ENCODE measurements around the gene TPST2.

DNA sequence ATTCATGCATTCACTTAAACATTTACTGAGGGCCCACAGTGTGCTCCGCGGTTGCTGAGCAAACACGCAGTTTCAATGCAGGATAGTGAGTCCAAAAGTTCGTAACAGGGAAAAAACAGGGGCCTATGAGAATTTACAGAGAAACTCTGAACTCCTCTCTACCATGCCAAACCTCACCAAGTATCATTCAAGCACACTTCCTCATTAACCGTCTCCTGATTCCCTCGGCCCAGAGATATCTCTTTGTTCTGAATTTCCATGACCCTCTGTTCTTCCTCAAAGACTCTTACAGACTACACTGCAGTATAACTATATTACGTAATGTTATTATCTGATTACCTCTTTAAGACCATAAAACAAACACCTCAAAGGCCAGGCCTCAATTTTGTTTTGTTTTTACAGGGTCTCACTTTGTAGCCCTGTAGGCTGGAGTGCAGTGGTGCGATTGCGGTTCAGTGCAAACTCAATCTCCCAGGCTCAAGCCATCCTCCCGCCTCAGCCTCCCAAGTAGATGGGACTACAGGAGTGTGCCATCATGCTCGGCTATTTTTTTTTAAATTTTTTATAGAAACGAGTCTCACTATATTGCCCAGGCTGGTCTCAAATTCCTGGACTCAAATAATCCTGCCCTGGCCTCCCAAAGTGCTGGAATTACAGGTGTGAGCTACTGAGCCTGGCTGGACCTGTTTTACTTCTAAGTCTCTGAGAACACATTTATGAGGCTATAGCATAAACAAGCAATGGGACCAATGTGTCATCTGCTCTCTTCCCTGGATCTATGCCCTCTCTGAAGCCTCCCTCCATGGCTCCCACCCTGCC lies 109.9 kb downstream of the TPST2 start:
- TF ChIP-seq, protein P1, sequence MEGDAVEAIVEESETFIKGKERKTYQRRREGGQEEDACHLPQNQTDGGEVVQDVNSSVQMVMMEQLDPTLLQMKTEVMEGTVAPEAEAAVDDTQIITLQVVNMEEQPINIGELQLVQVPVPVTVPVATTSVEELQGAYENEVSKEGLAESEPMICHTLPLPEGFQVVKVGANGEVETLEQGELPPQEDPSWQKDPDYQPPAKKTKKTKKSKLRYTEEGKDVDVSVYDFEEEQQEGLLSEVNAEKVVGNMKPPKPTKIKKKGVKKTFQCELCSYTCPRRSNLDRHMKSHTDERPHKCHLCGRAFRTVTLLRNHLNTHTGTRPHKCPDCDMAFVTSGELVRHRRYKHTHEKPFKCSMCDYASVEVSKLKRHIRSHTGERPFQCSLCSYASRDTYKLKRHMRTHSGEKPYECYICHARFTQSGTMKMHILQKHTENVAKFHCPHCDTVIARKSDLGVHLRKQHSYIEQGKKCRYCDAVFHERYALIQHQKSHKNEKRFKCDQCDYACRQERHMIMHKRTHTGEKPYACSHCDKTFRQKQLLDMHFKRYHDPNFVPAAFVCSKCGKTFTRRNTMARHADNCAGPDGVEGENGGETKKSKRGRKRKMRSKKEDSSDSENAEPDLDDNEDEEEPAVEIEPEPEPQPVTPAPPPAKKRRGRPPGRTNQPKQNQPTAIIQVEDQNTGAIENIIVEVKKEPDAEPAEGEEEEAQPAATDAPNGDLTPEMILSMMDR (IDR thresholded peaks at IDR 0.05; ENCODE audit: borderline replicate concordance, extremely low read depth, low read length, poor library complexity, severe bottlenecking) = peak; percentile 15
- no peak for TF ChIP-seq EZH2 (IDR thresholded peaks at IDR 0.05; ENCODE audit: borderline replicate concordance, low read depth, low read length, severe bottlenecking)
